A204.1 (cell line): ENCODE data around the gene DGCR2.
"Not testable (repeated sequence)": the region's sequence is repeated elsewhere in the genome, so short reads cannot be mapped to it uniquely, and the experiment has no call there.

Experiments used
- FAIRE-seq: peaks from 2 replicates; lab custom pipeline; 2012; peaks lifted over from hg19 to GRCh38; lab: Jason Lieb, UNC

The DGCR2 gene

GRCh38 chr22:19058713-19059451 lies 63.3 kb downstream of the DGCR2 start:
- FAIRE-seq, result no peak

GRCh38 chr22:19057999-19058491 lies 64.2 kb downstream of the DGCR2 start:
- no peak for FAIRE-seq

GRCh38 chr22:19057539-19057938 lies 64.7 kb downstream of the DGCR2 start:
- FAIRE-seq, result no peak

DNA sequence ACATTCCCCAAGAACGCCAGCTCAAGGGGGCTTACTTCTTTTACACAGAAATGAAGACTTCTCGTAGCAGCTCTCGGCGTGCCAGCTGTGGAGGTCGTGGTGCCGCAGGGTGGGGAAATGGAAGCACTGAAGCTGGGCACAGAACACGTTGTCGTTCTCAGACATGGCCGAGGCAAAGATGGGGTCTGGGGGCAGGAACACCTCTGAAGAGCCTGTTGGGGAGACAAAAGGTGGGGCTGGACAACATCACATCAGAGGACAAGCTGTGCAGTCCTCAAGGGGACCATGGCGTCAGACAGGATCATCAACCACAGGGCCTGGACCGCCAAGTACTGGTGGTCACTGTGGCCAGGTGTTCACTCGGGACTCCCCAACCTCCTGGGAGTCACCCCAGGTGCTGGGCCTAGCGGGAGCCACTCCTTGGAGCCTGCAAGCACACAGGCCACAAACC lies 65.2 kb downstream of the DGCR2 start:
- no peak for FAIRE-seq

GRCh38 chr22:19055801-19056200 lies 66.4 kb downstream of the DGCR2 start:
- no peak for FAIRE-seq

GRCh38 chr22:19052941-19053541 lies 69.2 kb downstream of the DGCR2 start:
- FAIRE-seq, result no peak

DNA sequence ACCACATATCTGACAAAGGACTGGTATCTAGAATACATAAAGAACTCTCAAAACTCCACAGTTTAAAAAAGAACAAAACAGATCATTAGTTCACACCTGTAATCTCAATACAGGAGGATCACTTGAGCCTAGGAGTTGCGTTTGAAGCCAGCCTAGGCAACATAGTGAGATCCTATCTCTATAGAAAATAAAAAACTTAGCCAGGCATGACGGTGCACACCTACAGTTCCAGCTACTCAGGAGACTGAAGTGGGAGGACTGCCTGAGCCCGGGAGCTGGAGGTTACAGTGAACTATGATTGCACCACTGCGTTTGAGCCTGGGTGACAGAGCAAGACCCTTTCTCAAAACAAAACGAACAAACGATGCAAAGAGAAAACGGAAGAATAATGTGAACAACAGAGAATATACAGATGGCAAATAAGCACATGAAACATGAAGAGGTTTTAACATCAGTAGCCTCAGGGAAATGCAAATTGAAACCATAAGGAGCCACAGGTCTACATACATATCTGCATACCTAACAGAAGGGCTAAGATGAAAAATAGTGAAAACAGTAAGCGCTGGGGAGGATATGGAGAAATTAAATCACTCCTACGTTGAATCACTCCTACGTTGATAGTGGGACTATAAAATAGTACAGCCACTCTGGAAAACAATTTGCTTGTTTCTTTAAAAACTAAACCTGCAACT lies 70.7 kb downstream of the DGCR2 start:
- FAIRE-seq, result no peak

- FAIRE-seq, result not testable (repeated sequence)
Observed at GRCh38 chr22:19050847-19051246, 71.4 kb downstream of the DGCR2 start.

- FAIRE-seq, result no peak
Observed at GRCh38 chr22:19050117-19050516, 72.1 kb downstream of the DGCR2 start.

DNA sequence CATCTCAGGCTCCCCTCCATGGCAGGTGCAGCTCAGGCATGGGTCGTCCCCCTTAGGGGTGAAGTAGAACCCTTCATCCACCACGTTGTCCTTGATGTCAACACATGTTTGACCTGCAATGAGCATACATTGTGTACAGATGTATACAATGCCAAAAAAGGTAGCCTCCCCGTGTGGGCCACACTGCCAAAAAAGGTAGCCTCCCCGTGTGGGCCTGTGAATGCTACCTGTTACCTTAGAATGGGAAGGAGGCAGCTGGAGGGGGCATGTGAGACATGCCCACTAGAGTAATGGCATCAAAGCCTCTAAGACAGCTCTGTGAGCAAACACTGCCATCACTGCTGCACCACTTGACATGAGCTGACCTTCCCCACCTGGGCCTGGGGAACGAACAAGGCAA lies 73.7 kb downstream of the DGCR2 start:
- FAIRE-seq, result no peak

- FAIRE-seq, result no peak
Observed at GRCh38 chr22:19047993-19048392, 74.2 kb downstream of the DGCR2 start.

DNA sequence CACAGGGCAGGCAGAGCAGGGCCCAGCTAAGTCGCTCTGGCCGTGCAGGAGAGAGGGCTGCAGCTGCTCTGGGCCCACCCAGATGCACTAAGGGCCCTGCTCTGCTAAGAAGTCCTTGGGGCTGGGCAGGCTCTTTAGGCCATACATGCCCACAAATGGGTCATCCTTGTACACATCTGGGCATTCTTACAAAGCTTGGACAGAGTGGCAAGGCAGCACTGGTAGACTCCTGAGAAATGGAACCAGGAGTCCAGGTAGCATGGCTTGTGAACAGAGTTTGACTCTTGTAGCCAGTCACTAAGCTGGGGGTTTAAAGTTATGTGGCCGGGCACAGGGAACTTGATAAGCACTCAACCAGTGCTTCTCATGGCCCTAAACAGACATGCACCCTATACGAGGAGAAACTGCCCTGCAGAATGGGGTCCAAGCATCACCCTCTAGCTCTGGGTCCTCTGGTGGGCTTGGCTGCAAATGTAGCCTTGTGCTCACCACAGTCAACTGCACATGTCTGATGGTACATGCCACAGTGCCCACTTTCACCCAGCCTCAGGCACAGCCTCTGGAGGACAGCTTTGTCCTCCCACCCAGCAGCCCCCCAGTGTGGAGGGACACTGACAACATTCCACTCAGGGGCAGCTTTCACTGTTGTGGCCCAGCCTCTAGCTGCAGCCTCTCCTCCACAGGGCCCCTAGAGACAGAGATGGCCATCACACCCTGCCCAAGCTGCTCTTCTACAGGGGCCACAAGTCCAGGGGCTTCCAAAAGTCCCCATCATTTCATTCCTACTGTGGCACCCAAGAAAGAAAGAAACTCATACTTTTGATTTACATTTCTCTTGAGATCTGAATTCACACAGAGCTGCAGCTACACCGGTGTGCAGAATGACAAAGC lies 75.2 kb downstream of the DGCR2 start:
- no peak for FAIRE-seq

DNA sequence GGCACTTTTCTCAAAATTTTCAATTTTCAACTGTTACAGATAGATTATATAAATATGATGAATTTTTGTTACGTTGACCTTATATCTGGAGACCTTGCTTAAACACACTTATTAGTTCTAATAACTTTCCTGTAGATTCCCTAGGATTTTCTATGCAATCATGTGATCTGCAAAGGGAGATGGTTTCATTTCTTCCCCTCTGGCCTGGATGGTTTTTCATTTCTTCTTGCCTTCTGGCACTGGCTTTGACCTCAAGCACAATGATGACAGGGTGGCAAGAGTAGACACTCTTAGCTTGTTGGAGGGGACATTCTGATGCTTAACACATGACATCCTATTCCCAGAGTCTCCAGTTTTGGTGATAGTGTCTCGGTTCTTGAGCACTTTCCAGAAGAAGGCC lies 75.9 kb downstream of the DGCR2 start:
- FAIRE-seq, result no peak

GRCh38 chr22:19045094-19045493 lies 77.1 kb downstream of the DGCR2 start:
- no peak for FAIRE-seq

- FAIRE-seq, result no peak
Observed at GRCh38 chr22:19044381-19044780, 77.8 kb downstream of the DGCR2 start.

GRCh38 chr22:19043121-19044085 lies 78.8 kb downstream of the DGCR2 start:
- no peak for FAIRE-seq

DNA sequence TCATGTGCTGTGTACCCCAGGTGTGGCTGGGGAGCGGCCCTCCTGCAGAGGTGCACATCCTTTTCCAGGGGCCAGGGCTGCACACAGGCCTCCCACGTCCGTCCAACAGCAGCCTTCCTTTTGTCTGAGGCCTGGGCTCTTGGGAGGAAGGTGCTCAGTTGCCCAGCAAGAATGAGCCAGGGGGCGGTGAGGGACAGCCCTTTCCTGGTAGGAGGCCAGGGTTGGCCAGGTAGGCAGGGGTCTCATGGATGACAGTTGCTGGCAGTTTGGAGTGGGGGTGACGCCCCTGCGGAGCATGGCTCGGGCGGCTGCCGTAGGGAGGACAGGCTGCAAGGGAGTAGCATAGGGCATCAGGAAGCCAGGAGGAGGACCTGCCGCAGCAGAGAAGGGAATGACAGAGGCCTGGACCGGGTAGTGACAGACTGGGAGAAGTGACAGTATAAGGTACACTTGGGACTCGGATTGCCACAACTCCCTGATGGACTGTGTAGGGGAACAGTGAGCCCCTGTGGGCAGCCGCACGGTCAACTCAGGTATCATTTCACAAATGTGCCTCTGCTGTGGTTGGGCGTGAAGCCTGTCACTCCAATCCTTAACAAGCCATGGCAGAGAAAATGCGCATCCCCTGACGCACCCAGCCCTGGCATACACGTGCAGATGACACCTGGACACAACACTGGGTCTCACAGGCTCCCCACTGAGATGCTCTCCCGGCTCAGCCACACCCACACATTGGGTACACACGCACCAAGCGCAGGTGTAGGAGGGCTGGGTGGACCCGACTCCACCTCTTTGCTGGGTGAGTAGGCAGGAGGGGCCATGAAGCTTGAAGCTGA lies 79.7 kb downstream of the DGCR2 start:
- FAIRE-seq, result no peak

GRCh38 chr22:19041704-19042074 lies 80.5 kb downstream of the DGCR2 start:
- FAIRE-seq, result no peak

DNA sequence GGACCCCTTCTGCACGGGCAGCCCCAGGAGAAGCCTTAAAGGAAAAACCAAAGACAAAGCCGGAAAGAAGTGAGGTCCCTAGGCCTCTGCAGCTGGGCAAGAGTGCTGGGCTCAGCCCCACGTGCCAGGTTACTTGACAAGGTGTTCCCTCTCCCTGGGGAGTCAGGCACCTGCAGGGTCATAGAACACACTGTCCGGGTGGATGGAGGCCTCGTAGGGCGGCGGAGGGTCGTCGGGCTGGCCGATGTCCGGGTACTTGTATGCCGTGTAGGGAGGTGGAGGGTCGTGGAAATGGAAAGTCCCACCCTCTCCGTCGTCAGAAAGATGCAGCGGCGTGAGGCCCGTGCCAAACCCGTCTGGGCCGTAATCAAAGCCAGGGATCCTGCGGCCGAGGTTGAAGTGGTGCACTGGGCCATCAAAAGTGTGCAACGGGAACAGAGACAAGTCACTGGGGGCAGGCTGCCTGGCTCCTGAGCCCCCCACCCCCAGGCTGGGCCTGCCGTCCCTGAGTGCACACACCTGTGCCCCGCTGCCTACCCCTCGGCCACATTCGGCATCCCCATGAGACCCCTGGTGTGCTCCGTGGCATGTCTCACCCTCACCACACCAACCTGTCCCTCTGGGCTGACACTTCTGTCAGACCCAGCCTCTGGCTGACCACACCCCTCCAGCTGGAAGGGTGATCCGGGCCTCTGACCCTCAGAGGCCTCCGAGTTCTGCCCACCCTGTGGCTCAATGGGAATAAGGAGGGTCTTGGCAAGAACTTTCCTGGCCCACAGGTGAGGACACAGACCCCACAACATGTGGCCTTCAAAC lies 81.1 kb downstream of the DGCR2 start:
- no peak for FAIRE-seq
